Esophagus mucosa (tissue), 1 donor: ENCODE results near the gene PITX1. TPM values are rescaled to one million over a fixed set of nuclear protein-coding genes. Genes with fewer than 3 reads are reported as not detected.
"Not testable (repeated sequence)": the region's sequence is repeated elsewhere in the genome, so short reads cannot be mapped to it uniquely, and the experiment has no call there.

ENCODE experiments used
- ATAC-seq: fragments of 200-7000 bp; cut with Tn5 transposase; one replicate; pipeline ENCODE4 v1.9.1; 2020
- total RNA-seq: library from RNA; stranded (reverse); gene quantifications from one replicate; pipeline ENCODE4 v1.2.4, GENCODE V29; 2023
- donor health status: DM: yes; HTN: yes; CAD: no.

PITX1 gene
- total RNA-seq, 1 donor from 2014 or later, result 689 TPM

- ATAC-seq, result no peak
Measured at GRCh38 chr5:135009736-135010501, 24.1 kb downstream of the PITX1 start.

- ATAC-seq, result no peak
Measured at GRCh38 chr5:135008981-135009735, 24.9 kb downstream of the PITX1 start.

- ATAC-seq, result no peak
Measured at GRCh38 chr5:135008556-135008955, 25.5 kb downstream of the PITX1 start.

GRCh38 chr5:135007749-135008363 is 26.2 kb downstream of the PITX1 start:
- no peak for ATAC-seq

- no peak for ATAC-seq
Measured at GRCh38 chr5:135007305-135007704, 26.7 kb downstream of the PITX1 start.

- ATAC-seq, result no peak
Measured at GRCh38 chr5:135005076-135005475, 29.0 kb downstream of the PITX1 start.

- ATAC-seq, result no peak
Measured at GRCh38 chr5:135004376-135004775, 29.7 kb downstream of the PITX1 start.

- ATAC-seq, result not testable (repeated sequence)
Measured at GRCh38 chr5:134998068-134998467, 36.0 kb downstream of the PITX1 start.

GRCh38 chr5:134997015-134997414 is 37.0 kb downstream of the PITX1 start:
- ATAC-seq, result peak; percentile 35

GRCh38 chr5:134995850-134996402 is 38.1 kb downstream of the PITX1 start:
- peak; percentile 23 for ATAC-seq

- ATAC-seq, result peak; percentile 36
Measured at GRCh38 chr5:134994560-134995156, 39.4 kb downstream of the PITX1 start.

GRCh38 chr5:134993161-134993560 is 40.9 kb downstream of the PITX1 start:
- no peak for ATAC-seq

GRCh38 chr5:134992148-134992547 is 41.9 kb downstream of the PITX1 start:
- ATAC-seq, result no peak

GRCh38 chr5:134990183-134990582 is 43.8 kb downstream of the PITX1 start:
- ATAC-seq, result not testable (repeated sequence)

- no peak for ATAC-seq
Measured at GRCh38 chr5:134989266-134989830, 44.7 kb downstream of the PITX1 start.

- ATAC-seq, result no peak
Measured at GRCh38 chr5:134982230-134982629, 51.8 kb downstream of the PITX1 start.

GRCh38 chr5:134979416-134979815 is 54.6 kb downstream of the PITX1 start:
- no peak for ATAC-seq

Other genes with a start within 250 kb of the PITX1 start
- 21.0 TPM for gene C5orf24, start 188.3 kb downstream of the PITX1 start, total RNA-seq
- 16.7 TPM for gene TXNDC15, start 159.9 kb downstream of the PITX1 start, total RNA-seq
- gene PCBD2, start 129.1 kb downstream of the PITX1 start, total RNA-seq, result 16.1 TPM
- 0.40 TPM for gene CATSPER3, start 66.3 kb downstream of the PITX1 start, total RNA-seq